Right atrium auricular region (tissue), 2 donors: ENCODE data around the gene SMR3A. TPM values are rescaled to one million over a fixed set of nuclear protein-coding genes. Genes with fewer than 3 reads are reported as not detected.

ENCODE experiments used
- DNase-seq: peaks from one replicate; pipeline ENCODE4 v3.0.0-alpha.2; 2019; ENCODE audit warnings: low spot score
- H3K27ac ChIP-seq, 2 donors: fragments of 200-600 bp; sonication (generic); 1 replicate in 1 of 2; 2 replicates in 1 of 2; pipeline ENCODE4 v1.5.1; 2016 to 2019
- H3K27me3 ChIP-seq, 2 donors: fragments of 200-600 bp; sonication (generic); one replicate each; pipeline versions ENCODE4 v1.5.1 to v1.6.0; 2017 to 2019
- H3K36me3 ChIP-seq: fragments of 200-600 bp; sonication (generic); one replicate; pipeline ENCODE4 v1.5.1; 2016
- H3K4me1 ChIP-seq, 2 donors: fragments of 200-600 bp; sonication (generic); one replicate each; pipeline versions ENCODE4 v1.5.1 to v1.6.0; 2017 to 2019
- H3K4me3 ChIP-seq, 2 donors: fragments of 200-600 bp; sonication (generic); 1 replicate in 1 of 2; 2 replicates in 1 of 2; pipeline ENCODE4 v1.5.1; 2017 to 2019; ENCODE audit warnings: mild to moderate bottlenecking in 1 of 2, moderate library complexity in 1 of 2
- H3K9me3 ChIP-seq, 2 donors: fragments of 200-600 bp; sonication (generic); one replicate each; pipeline ENCODE4 v1.5.1; 2019
- total RNA-seq, 2 donors: library from RNA; depleted of rRNA; stranded (reverse); fragments of >200 nt; gene quantifications; one replicate each; pipeline ENCODE4 v1.1.0, GENCODE V29; 2016
- TF ChIP-seq, protein P1 (sequence below), 2 donors: fragments of 200-600 bp; sonication (generic); IDR thresholded peaks; one replicate each; pipeline ENCODE4 v1.5.1; 2019; ENCODE audit warnings: antibody characterized with exemption in 2 of 2

SMR3A gene
- total RNA-seq, 2 donors from 2014 or later = not detected

- no peaks in the 10 kb centered on the region for H3K9me3 ChIP-seq
- H3K4me3 ChIP-seq = no peak overlapping the region
- DNase-seq = no peak
- H3K27me3 ChIP-seq = no peaks in the 10 kb centered on the region
- H3K27ac ChIP-seq = no peak overlapping the region
- no peaks in the 10 kb centered on the region for H3K36me3 ChIP-seq
- H3K4me1 ChIP-seq = no peaks in the 10 kb centered on the region
- TF ChIP-seq, protein P1, sequence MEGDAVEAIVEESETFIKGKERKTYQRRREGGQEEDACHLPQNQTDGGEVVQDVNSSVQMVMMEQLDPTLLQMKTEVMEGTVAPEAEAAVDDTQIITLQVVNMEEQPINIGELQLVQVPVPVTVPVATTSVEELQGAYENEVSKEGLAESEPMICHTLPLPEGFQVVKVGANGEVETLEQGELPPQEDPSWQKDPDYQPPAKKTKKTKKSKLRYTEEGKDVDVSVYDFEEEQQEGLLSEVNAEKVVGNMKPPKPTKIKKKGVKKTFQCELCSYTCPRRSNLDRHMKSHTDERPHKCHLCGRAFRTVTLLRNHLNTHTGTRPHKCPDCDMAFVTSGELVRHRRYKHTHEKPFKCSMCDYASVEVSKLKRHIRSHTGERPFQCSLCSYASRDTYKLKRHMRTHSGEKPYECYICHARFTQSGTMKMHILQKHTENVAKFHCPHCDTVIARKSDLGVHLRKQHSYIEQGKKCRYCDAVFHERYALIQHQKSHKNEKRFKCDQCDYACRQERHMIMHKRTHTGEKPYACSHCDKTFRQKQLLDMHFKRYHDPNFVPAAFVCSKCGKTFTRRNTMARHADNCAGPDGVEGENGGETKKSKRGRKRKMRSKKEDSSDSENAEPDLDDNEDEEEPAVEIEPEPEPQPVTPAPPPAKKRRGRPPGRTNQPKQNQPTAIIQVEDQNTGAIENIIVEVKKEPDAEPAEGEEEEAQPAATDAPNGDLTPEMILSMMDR (IDR thresholded peaks at IDR 0.05) = no peak
These were observed 22.6 kb upstream of the SMR3A start for GRCh38 chr4:70337886-70338420.

- TF ChIP-seq, protein P1 (IDR thresholded peaks at IDR 0.05) = no peak
- H3K4me3 ChIP-seq = no peak overlapping the region
- no peak for DNase-seq
- H3K9me3 ChIP-seq = no peaks in the 10 kb centered on the region
- no peaks in the 10 kb centered on the region for H3K4me1 ChIP-seq
- no peaks in the 10 kb centered on the region for H3K36me3 ChIP-seq
- no peaks in the 10 kb centered on the region for H3K27me3 ChIP-seq
- no peak overlapping the region for H3K27ac ChIP-seq
These were observed 4.4 kb upstream of the SMR3A start for GRCh38 chr4:70356185-70356584.

DNA sequence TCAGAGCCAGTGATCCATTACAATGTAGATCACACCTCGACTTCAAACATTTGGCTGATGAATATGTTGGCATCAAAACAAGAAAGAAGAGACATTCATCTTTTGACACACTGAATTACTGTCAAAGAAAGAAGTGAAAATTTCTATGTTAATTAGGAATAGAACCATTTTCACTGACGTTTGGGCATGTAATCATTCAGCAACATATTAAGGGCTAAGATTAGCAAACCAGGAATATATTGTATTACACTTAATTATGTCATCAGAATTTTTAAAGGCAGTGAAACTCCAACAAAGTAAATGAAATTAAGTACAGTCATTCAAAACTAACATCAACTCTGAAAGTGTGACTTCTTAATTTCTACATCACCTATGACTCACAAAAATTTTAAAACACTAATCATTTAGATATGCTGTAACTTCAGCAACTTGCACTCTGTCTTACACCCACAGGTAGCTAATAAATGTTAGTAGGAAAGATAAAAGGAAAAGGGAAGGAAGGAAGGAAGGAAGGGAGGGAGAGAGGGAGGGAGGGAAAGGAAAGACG, 1.4 kb upstream of the SMR3A start:
- no peak for DNase-seq
- H3K4me3 ChIP-seq = no peak overlapping the region
- H3K27me3 ChIP-seq = no peaks in the 10 kb centered on the region
- TF ChIP-seq, protein P1 (IDR thresholded peaks at IDR 0.05) = no peak
- H3K4me1 ChIP-seq = no peaks in the 10 kb centered on the region
- no peak overlapping the region for H3K27ac ChIP-seq
- no peaks in the 10 kb centered on the region for H3K36me3 ChIP-seq
- no peaks in the 10 kb centered on the region for H3K9me3 ChIP-seq

GRCh38 chr4:70364002-70364401, 3.4 kb downstream of the SMR3A start:
- no peaks in the 10 kb centered on the region for H3K4me1 ChIP-seq
- TF ChIP-seq, protein P1 (IDR thresholded peaks at IDR 0.05) = no peak
- no peak overlapping the region for H3K27ac ChIP-seq
- no peak overlapping the region for H3K4me3 ChIP-seq
- no peaks in the 10 kb centered on the region for H3K9me3 ChIP-seq
- H3K36me3 ChIP-seq = no peaks in the 10 kb centered on the region
- no peaks in the 10 kb centered on the region for H3K27me3 ChIP-seq
- no peak for DNase-seq

- no peak overlapping the region for H3K27ac ChIP-seq
- H3K9me3 ChIP-seq = no peaks in the 10 kb centered on the region
- H3K4me1 ChIP-seq = no peaks in the 10 kb centered on the region
- H3K27me3 ChIP-seq = no peaks in the 10 kb centered on the region
- DNase-seq = no peak
- TF ChIP-seq, protein P1 (IDR thresholded peaks at IDR 0.05) = no peak
- no peak overlapping the region for H3K4me3 ChIP-seq
- no peaks in the 10 kb centered on the region for H3K36me3 ChIP-seq
These were observed 4.9 kb downstream of the SMR3A start for GRCh38 chr4:70365479-70365878.

DNA sequence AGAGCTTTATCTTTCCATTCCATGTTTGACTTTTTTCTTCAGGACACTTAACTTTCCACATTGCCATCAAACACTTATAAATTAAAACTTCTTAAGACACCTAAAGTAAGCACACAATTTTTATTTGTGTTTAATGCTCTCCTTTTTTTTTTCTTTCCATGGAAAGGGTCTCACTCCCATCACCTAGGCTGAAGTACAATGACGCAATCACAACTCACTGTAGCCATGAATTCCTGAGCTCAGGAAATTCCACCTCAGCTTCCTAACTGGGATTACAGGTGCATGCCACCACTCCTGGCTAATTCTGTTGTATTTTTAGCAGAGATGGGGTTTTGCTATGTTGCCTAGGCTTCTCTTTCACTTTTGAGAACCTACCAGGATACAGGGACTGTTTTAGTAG, 7.3 kb downstream of the SMR3A start:
- Histone ChIP-seq H3K27ac (no peak overlapping the region), H3K27me3 (no peaks in the 10 kb centered on the region), H3K36me3 (no peaks in the 10 kb centered on the region), H3K4me3 (no peak overlapping the region), H3K9me3 (no peaks in the 10 kb centered on the region), H3K4me1 (no peaks in the 10 kb centered on the region)
- TF ChIP-seq, protein P1 (IDR thresholded peaks at IDR 0.05) = no peak
- no peak for DNase-seq
